Hepatocyte (in vitro differentiated cells): ENCODE measurements around the gene IL3RA. TPM values are rescaled to one million over a fixed set of nuclear protein-coding genes. Genes with fewer than 3 reads are reported as not detected.

Experiments
- DNase-seq: peaks from one replicate; pipeline ENCODE4 v3.0.0-alpha.2; 2016; ENCODE audit warnings: low spot score
- H2AFZ ChIP-seq: fragments of 200-600 bp; sonication (generic); 2 replicates; pipeline ENCODE4 v1.6.0; 2016; ENCODE audit warnings: antibody characterized with exemption, mild to moderate bottlenecking
- H3K27ac ChIP-seq: fragments of 200-600 bp; sonication (generic); 2 replicates; pipeline ENCODE4 v1.5.1; 2016; ENCODE audit warnings: mild to moderate bottlenecking
- H3K27me3 ChIP-seq: fragments of 200-600 bp; sonication (generic); 2 replicates; pipeline ENCODE4 v1.6.1; 2016
- H3K36me3 ChIP-seq: fragments of 200-600 bp; sonication (generic); replicated peaks from 2 replicates; pipeline ENCODE4 v1.5.1; 2016; ENCODE audit warnings: low read depth; ENCODE audit not compliant: insufficient read depth
- H3K4me1 ChIP-seq: fragments of 200-600 bp; sonication (generic); 2 replicates; pipeline ENCODE4 v1.5.1; 2016; ENCODE audit warnings: mild to moderate bottlenecking, moderate library complexity; ENCODE audit not compliant: insufficient read depth
- H3K4me2 ChIP-seq: fragments of 200-600 bp; sonication (generic); 2 replicates; pipeline ENCODE4 v1.6.0; 2016
- H3K4me3 ChIP-seq: fragments of 200-600 bp; sonication (generic); 2 replicates; pipeline ENCODE4 v1.5.1; 2016; ENCODE audit warnings: mild to moderate bottlenecking
- H3K79me2 ChIP-seq: fragments of 200-600 bp; sonication (generic); 2 replicates; pipeline ENCODE4 v1.6.0; 2017; ENCODE audit warnings: mild to moderate bottlenecking
- H3K9me2 ChIP-seq: fragments of 200-600 bp; sonication (generic); replicated peaks from 2 replicates; pipeline ENCODE4 v1.6.0; 2017; ENCODE audit warnings: mild to moderate bottlenecking; ENCODE audit not compliant: insufficient read depth
- H3K9me3 ChIP-seq: fragments of 200-600 bp; sonication (generic); 2 replicates; pipeline ENCODE4 v1.5.1; 2016; ENCODE audit warnings: low read depth, mild to moderate bottlenecking
- H4K20me1 ChIP-seq: fragments of 200-600 bp; sonication (generic); 2 replicates; pipeline ENCODE4 v1.6.0; 2016; ENCODE audit warnings: mild to moderate bottlenecking; ENCODE audit not compliant: insufficient read depth, poor library complexity, severe bottlenecking
- CTCF ChIP-seq: fragments of 200-600 bp; sonication (generic); IDR thresholded peaks from 2 replicates; pipeline ENCODE4 v1.5.1; 2016; ENCODE audit warnings: antibody characterized with exemption, mild to moderate bottlenecking; ENCODE audit not compliant: poor library complexity
- EZH2 ChIP-seq: fragments of 200-600 bp; sonication (generic); IDR thresholded peaks from 2 replicates; pipeline ENCODE4 v1.6.1; 2016; ENCODE audit warnings: antibody characterized with exemption, mild to moderate bottlenecking, borderline replicate concordance
- EZH2phosphoT487 ChIP-seq: fragments of 200-600 bp; sonication (generic); IDR thresholded peaks from one replicate; pipeline ENCODE4 v1.6.1; 2018; ENCODE audit warnings: antibody characterized with exemption, mild to moderate bottlenecking, low read depth, moderate library complexity; ENCODE audit not compliant: unreplicated experiment, severe bottlenecking
- WGBS: methylation state at CpG from one replicate; pipeline ENCODE4 v1.1.6; 2016; ENCODE audit warnings: low lambda C conversion rate; ENCODE audit errors: missing lambda C conversion rate; 5-methylcytosine and 5-hydroxymethylcytosine counted together
- polyA plus RNA-seq: library from polyadenylated mRNA; unstranded; fragments of >200 nt; fragmentation: Nextera tagmentation; extraction: Ambion mirVana; gene quantifications from 2 replicates; pipeline ENCODE4 v1.2.1, GENCODE V29; 2016
- total RNA-seq: library from RNA; depleted of rRNA; stranded (reverse); fragments of >200 nt; gene quantifications from 2 replicates; pipeline ENCODE4 v1.2.3, GENCODE V29; 2014

Gene IL3RA
- total and polyA plus RNA-seq, 2 experiments from 2014 or later, result 0.30 to 0.42 TPM

- no peak overlapping the region for H3K27ac ChIP-seq
- no peaks in the 10 kb centered on the region for H3K27me3 ChIP-seq
- no peaks in the 10 kb centered on the region for H3K9me3 ChIP-seq
- WGBS, result 89% methylated on average over 13 of the region's 13 CpGs
- no peaks in the 10 kb centered on the region for H3K79me2 ChIP-seq
- no peak overlapping the region for H3K4me2 ChIP-seq
- H3K36me3 ChIP-seq, result no peaks in the 10 kb centered on the region
- H3K4me1 ChIP-seq, result no peaks in the 10 kb centered on the region
- no peak for TF ChIP-seq CTCF
- no peak for TF ChIP-seq EZH2
- no peak for TF ChIP-seq EZH2phosphoT487
- DNase-seq, result no peak
- H4K20me1 ChIP-seq, result no peaks in the 10 kb centered on the region
- no peak overlapping the region for H3K4me3 ChIP-seq
- H2AFZ ChIP-seq, result no peak overlapping the region
- no peaks in the 10 kb centered on the region for H3K9me2 ChIP-seq
Measured at GRCh38 chrX:1321674-1322073, 14.9 kb upstream of the IL3RA start.

- H3K27ac ChIP-seq, result no peak overlapping the region
- H2AFZ ChIP-seq, result no peak overlapping the region
- no peak overlapping the region for H3K4me2 ChIP-seq
- H3K4me1 ChIP-seq, result no peaks in the 10 kb centered on the region
- no peak for DNase-seq
- H4K20me1 ChIP-seq, result no peaks in the 10 kb centered on the region
- no peaks in the 10 kb centered on the region for H3K9me3 ChIP-seq
- H3K27me3 ChIP-seq, result no peaks in the 10 kb centered on the region
- H3K79me2 ChIP-seq, result no peaks in the 10 kb centered on the region
- H3K36me3 ChIP-seq, result no peaks in the 10 kb centered on the region
- H3K9me2 ChIP-seq, result no peaks in the 10 kb centered on the region
- no peak for TF ChIP-seq EZH2phosphoT487
- TF ChIP-seq CTCF, result no peak
- TF ChIP-seq EZH2, result no peak
- H3K4me3 ChIP-seq, result no peak overlapping the region
- 76% methylated on average over 9 of the region's 9 CpGs for WGBS
Measured at GRCh38 chrX:1322393-1322792, 14.2 kb upstream of the IL3RA start.

DNA sequence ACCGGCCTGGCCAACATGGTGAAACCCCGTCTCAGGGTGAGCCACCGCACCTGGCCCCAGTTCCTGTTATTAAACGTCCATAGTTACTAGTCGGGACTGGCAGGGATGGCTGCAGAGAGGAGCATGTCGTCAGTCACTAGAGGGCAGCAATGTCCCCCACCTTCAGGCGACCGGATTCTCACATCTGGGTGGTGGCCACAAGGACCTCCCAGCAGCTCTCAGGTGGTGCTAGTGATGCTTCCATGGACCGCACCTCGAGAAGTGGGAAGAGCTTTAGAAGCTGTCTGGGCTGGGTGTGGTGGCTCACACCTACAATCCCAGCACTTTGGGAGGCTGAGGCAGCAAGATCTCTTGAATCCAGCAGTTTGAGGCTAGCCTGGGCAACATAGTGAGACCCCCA, 13.3 kb upstream of the IL3RA start:
- H3K79me2 ChIP-seq, result no peaks in the 10 kb centered on the region
- H4K20me1 ChIP-seq, result no peaks in the 10 kb centered on the region
- no peaks in the 10 kb centered on the region for H3K9me2 ChIP-seq
- no peaks in the 10 kb centered on the region for H3K4me1 ChIP-seq
- H3K27me3 ChIP-seq, result no peaks in the 10 kb centered on the region
- H3K9me3 ChIP-seq, result no peaks in the 10 kb centered on the region
- 21% methylated on average over 10 of the region's 10 CpGs for WGBS
- no peaks in the 10 kb centered on the region for H3K36me3 ChIP-seq
- H3K27ac ChIP-seq, result no peak overlapping the region
- no peak overlapping the region for H2AFZ ChIP-seq
- DNase-seq, result peak; percentile 58
- TF ChIP-seq EZH2 (no peak), EZH2phosphoT487 (no peak), CTCF (peak; percentile 38)
- H3K4me3 ChIP-seq, result no peak overlapping the region
- no peak overlapping the region for H3K4me2 ChIP-seq
